Left lung (tissue), 10 donors: ENCODE measurements around the gene OSBP2. TPM values are rescaled to one million over a fixed set of nuclear protein-coding genes. Genes with fewer than 3 reads are reported as not detected.

Experiments
- ATAC-seq: fragments of 200-7000 bp; cut with Tn5 transposase; one replicate; pipeline ENCODE4 v1.9.1; 2020; ENCODE audit warnings: moderate library complexity
- DNase-seq, 4 donors: peaks; one replicate each; pipeline ENCODE4 v3.0.0-alpha.2; 2013 to 2020
- H3K27ac ChIP-seq, 2 donors: fragments of 200-600 bp; sonication (generic) in 1 of 2; one replicate each; pipeline versions ENCODE4 v1.5.0 to v1.8.0; 2020 to 2021
- H3K27me3 ChIP-seq, 2 donors: fragments of 200-600 bp; sonication (generic) in 1 of 2; one replicate each; pipeline versions ENCODE4 v1.5.0 to v1.8.0; 2020 to 2021
- H3K36me3 ChIP-seq, 2 donors: fragments of 200-600 bp; sonication (generic) in 1 of 2; one replicate each; pipeline versions ENCODE4 v1.5.0 to v1.8.0; 2020 to 2021
- H3K4me1 ChIP-seq, 2 donors: fragments of 200-600 bp; one replicate each; pipeline ENCODE4 v1.8.0; 2021
- H3K4me3 ChIP-seq, 2 donors: fragments of 200-600 bp; sonication (generic) in 1 of 2; one replicate each; pipeline versions ENCODE4 v1.5.0 to v1.8.0; 2020 to 2021; ENCODE audit warnings: mild to moderate bottlenecking in 1 of 2
- H3K9me3 ChIP-seq, 2 donors: fragments of 200-600 bp; sonication (generic) in 1 of 2; one replicate each; pipeline versions ENCODE4 v1.5.0 to v1.8.0; 2020 to 2021
- CTCF ChIP-seq, 2 donors: fragments of 200-600 bp; sonication (generic) in 1 of 2; IDR thresholded peaks; one replicate each; pipeline versions ENCODE4 v1.5.0 to v1.8.0; 2021; ENCODE audit warnings: antibody characterized with exemption in 2 of 2
- intact Hi-C, 2 donors: fragments of 100-400 bp; cut with DNase I; formaldehyde crosslinking; loops; one replicate each; pipeline versions ENCODE4 v1.11.2 to v1.14.2; 2022
- polyA plus RNA-seq, 6 donors: library from polyadenylated mRNA; unstranded; fragments of 120-200 nt; gene quantifications; one replicate each; pipeline ENCODE4 v1.2.1, GENCODE V29; 2013; ENCODE audit not compliant: insufficient read length in 6 of 6
- total RNA-seq, 2 donors: library from RNA; stranded (reverse); fragmentation: NEBNext Ultra II Directional; extraction: Animal tissue kit (Norgen Biotek cat#: 25700); gene quantifications; one replicate each; pipeline ENCODE4 v1.2.1, GENCODE V29; 2021
- donor health status: DM: no; HTN: yes; CAD: no.
- donor health status: DM: no; HTN: no; CAD: no.

OSBP2 gene
- total and polyA plus RNA-seq, 8 donors: 4.0 to 21.0 (median 15.8) TPM

GRCh38 chr22:30785527-30785926 is 90.9 kb downstream of the OSBP2 start:
- no peaks in the 10 kb centered on the region for H3K9me3 ChIP-seq
- no peak overlapping the region for H3K27ac ChIP-seq
- intact Hi-C loops: no loop called here
- no peaks in the 10 kb centered on the region for H3K36me3 ChIP-seq
- no peaks in the 10 kb centered on the region for H3K27me3 ChIP-seq
- no peaks in the 10 kb centered on the region for H3K4me1 ChIP-seq
- no peak for TF ChIP-seq CTCF (IDR thresholded peaks at IDR 0.05)
- H3K4me3 ChIP-seq: no peak overlapping the region
- no peak for ATAC-seq
- DNase-seq: no peak

GRCh38 chr22:30790366-30790765 is 95.7 kb downstream of the OSBP2 start:
- Histone ChIP-seq H3K9me3 (peaks cover 0 to 3% of the 10 kb centered on the region in 2 donors), H3K4me1 (no peaks in the 10 kb centered on the region), H3K36me3 (no peaks in the 10 kb centered on the region), H3K27me3 (no peaks in the 10 kb centered on the region), H3K27ac (no peak overlapping the region), H3K4me3 (no peak overlapping the region)
- intact Hi-C loops: no loop called here
- no peak for ATAC-seq
- DNase-seq: no peak
- no peak for TF ChIP-seq CTCF (IDR thresholded peaks at IDR 0.05)

- Histone ChIP-seq H3K4me3 (no peak overlapping the region), H3K4me1 (no peaks in the 10 kb centered on the region)
Measured at GRCh38 chr22:30792456-30792855, 97.8 kb downstream of the OSBP2 start.

GRCh38 chr22:30795118-30795517 is 100.4 kb downstream of the OSBP2 start:
- no peaks in the 10 kb centered on the region for H3K4me1 ChIP-seq
- H3K36me3 ChIP-seq: no peaks in the 10 kb centered on the region
- H3K27me3 ChIP-seq: peaks cover 0 to 10% of the 10 kb centered on the region in 2 donors
- H3K27ac ChIP-seq: no peak overlapping the region
- ATAC-seq: no peak
- TF ChIP-seq CTCF (IDR thresholded peaks at IDR 0.05): no peak
- peaks cover 0 to 3% of the 10 kb centered on the region in 2 donors for H3K9me3 ChIP-seq
- no peak overlapping the region for H3K4me3 ChIP-seq
- DNase-seq: no peak
- intact Hi-C loops: no loop called here

More at GRCh38 chr22:30792456-30792855, 97.8 kb downstream of the OSBP2 start:
- intact Hi-C loops: no loop called here
- no peak for TF ChIP-seq CTCF (IDR thresholded peaks at IDR 0.05)
- Histone ChIP-seq H3K36me3 (no peaks in the 10 kb centered on the region), H3K27ac (no peak overlapping the region), H3K27me3 (no peaks in the 10 kb centered on the region), H3K9me3 (peaks cover 0 to 3% of the 10 kb centered on the region in 2 donors)
- no peak for DNase-seq
- ATAC-seq: no peak

GRCh38 chr22:30801695-30802094 is 107.0 kb downstream of the OSBP2 start:
- no peak for ATAC-seq
- Histone ChIP-seq H3K36me3 (no peaks in the 10 kb centered on the region), H3K4me3 (no peak overlapping the region), H3K4me1 (peaks cover 6 to 12% of the 10 kb centered on the region in 2 donors), H3K9me3 (no peaks in the 10 kb centered on the region), H3K27ac (no peak overlapping the region), H3K27me3 (peaks cover 7 to 60% of the 10 kb centered on the region in 2 donors)
- intact Hi-C loops: no loop called here
- no peak for TF ChIP-seq CTCF (IDR thresholded peaks at IDR 0.05)
- no peak for DNase-seq
